Measurements from ENCODE around the gene SORCS2. TPM values are rescaled to one million over a fixed set of nuclear protein-coding genes. Genes with fewer than 3 reads are reported as not detected.

Gene SORCS2
- polyA plus RNA-seq, 1 donor from 2014 or later = 1.0 TPM

- Histone ChIP-seq H3F3A (ENCODE audit: insufficient read depth, low read length, poor library complexity, severe bottlenecking) (no peaks in the 10 kb centered on the region), H3K9me3 (ENCODE audit: low read length) (no peaks in the 10 kb centered on the region), H3K27me3 (ENCODE audit: insufficient read depth, low read depth, low read length) (no peaks in the 10 kb centered on the region), H3K9me2 (ENCODE audit: insufficient read depth, low read length) (no peaks in the 10 kb centered on the region), H3K27ac (ENCODE audit: low read length) (no peak overlapping the region), H2AFZ (ENCODE audit: low read depth, low read length) (no peak overlapping the region), H3K4me3 (ENCODE audit: low read length) (no peak overlapping the region), H3K79me2 (replicated peaks; ENCODE audit: insufficient read depth, low read length) (no peaks in the 10 kb centered on the region), H3K9ac (ENCODE audit: low read length) (no peak overlapping the region), H3K36me3 (ENCODE audit: insufficient read depth, low read length) (no peaks in the 10 kb centered on the region), H4K20me1 (ENCODE audit: insufficient read depth) (no peaks in the 10 kb centered on the region), H3K4me2 (ENCODE audit: low read length) (no peak overlapping the region)
- no peak for TF ChIP-seq EP300 (conservative IDR thresholded peaks at IDR 0.05; ENCODE audit: poor library complexity, severe bottlenecking)
- TF ChIP-seq TAF1 (IDR thresholded peaks at IDR 0.05; ENCODE audit: low read depth) = no peak
- no peak for TF ChIP-seq CTCF (IDR thresholded peaks at IDR 0.05; ENCODE audit: poor library complexity, severe bottlenecking)
- TF ChIP-seq EZH2 (IDR thresholded peaks at IDR 0.05; ENCODE audit: borderline replicate concordance, insufficient read depth, low read length, poor library complexity, severe bottlenecking) = no peak
- no peak for TF ChIP-seq POLR2AphosphoS5 (IDR thresholded peaks at IDR 0.05)
- no peak for TF ChIP-seq RAD21 (conservative IDR thresholded peaks at IDR 0.05)
- TF ChIP-seq REST (IDR thresholded peaks at IDR 0.05; ENCODE audit: borderline replicate concordance) = no peak
- TF ChIP-seq SMC3 (conservative IDR thresholded peaks at IDR 0.05; ENCODE audit: poor library complexity) = no peak
- no peak for TF ChIP-seq MXI1 (conservative IDR thresholded peaks at IDR 0.05; ENCODE audit: poor library complexity, severe bottlenecking)
Observed at GRCh38 chr4:7542781-7543180, 350.4 kb downstream of the SORCS2 start.

GRCh38 chr4:7546152-7546808 is 353.9 kb downstream of the SORCS2 start:
- Histone ChIP-seq H3K4me2 (ENCODE audit: low read length) (no peak overlapping the region), H3K4me3 (ENCODE audit: low read length) (no peak overlapping the region), H4K20me1 (ENCODE audit: insufficient read depth) (no peaks in the 10 kb centered on the region), H3K9me2 (ENCODE audit: insufficient read depth, low read length) (no peaks in the 10 kb centered on the region), H3F3A (ENCODE audit: insufficient read depth, low read length, poor library complexity, severe bottlenecking) (no peaks in the 10 kb centered on the region), H3K27ac (ENCODE audit: low read length) (no peak overlapping the region), H3K9me3 (ENCODE audit: low read length) (no peaks in the 10 kb centered on the region), H3K79me2 (replicated peaks; ENCODE audit: insufficient read depth, low read length) (no peaks in the 10 kb centered on the region), H3K9ac (ENCODE audit: low read length) (no peak overlapping the region), H3K36me3 (ENCODE audit: insufficient read depth, low read length) (no peaks in the 10 kb centered on the region), H2AFZ (ENCODE audit: low read depth, low read length) (no peak overlapping the region), H3K27me3 (ENCODE audit: insufficient read depth, low read depth, low read length) (no peaks in the 10 kb centered on the region)
- no peak for TF ChIP-seq TAF1 (IDR thresholded peaks at IDR 0.05; ENCODE audit: low read depth)
- TF ChIP-seq SMC3 (conservative IDR thresholded peaks at IDR 0.05; ENCODE audit: poor library complexity) = no peak
- no peak for TF ChIP-seq REST (IDR thresholded peaks at IDR 0.05; ENCODE audit: borderline replicate concordance)
- TF ChIP-seq RAD21 (conservative IDR thresholded peaks at IDR 0.05) = no peak
- no peak for TF ChIP-seq CTCF (IDR thresholded peaks at IDR 0.05; ENCODE audit: poor library complexity, severe bottlenecking)
- no peak for TF ChIP-seq POLR2AphosphoS5 (IDR thresholded peaks at IDR 0.05)
- no peak for TF ChIP-seq MXI1 (conservative IDR thresholded peaks at IDR 0.05; ENCODE audit: poor library complexity, severe bottlenecking)
- TF ChIP-seq EP300 (conservative IDR thresholded peaks at IDR 0.05; ENCODE audit: poor library complexity, severe bottlenecking) = no peak

All from neural cell (in vitro differentiated cells).